ENCODE data around the gene DDHD1. TPM values are rescaled to one million over a fixed set of nuclear protein-coding genes. Genes with fewer than 3 reads are reported as not detected.

Gene DDHD1
- polyA plus RNA-seq, 1 donor (not counting 4 experiments of a cell fraction or from before 2014, with no cell fraction given), result 10.4 TPM

DNA sequence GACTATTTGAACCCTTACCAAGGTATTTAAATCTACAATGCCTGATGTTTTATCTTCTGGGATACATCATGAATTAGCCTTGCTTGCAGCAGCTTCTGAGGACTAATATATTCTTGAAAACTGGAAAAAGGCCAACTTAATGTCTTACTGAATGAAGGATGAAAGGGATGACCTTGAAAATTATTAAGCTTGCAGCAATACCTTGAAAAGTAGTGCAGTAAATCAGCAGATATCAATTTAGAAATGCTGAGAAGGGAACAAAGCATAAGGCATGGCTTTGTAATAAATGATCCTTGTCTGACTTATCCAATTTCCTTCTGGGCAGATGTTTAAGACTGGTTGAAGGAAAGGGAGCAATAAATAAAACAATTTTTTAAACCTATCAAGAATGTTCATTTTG is 165.0 kb downstream of the DDHD1 start:
- dilution Hi-C loops (cut with MboI; ENCODE audit: extremely low pct_ligation_motif_present, low sequenced_read_pairs), result no loop called here
- Histone ChIP-seq H3K9me3 (ENCODE audit: control insufficient read depth, low read depth, low read length) (no peaks in the 10 kb centered on the region), H3K79me2 (ENCODE audit: control insufficient read depth, insufficient read depth, low read length) (no peaks in the 10 kb centered on the region), H4K20me1 (ENCODE audit: control insufficient read depth, extremely low read depth, insufficient read depth, low read length) (no peaks in the 10 kb centered on the region), H3K4me2 (ENCODE audit: control insufficient read depth, extremely low read depth, insufficient read depth, low read depth, low read length) (no peak overlapping the region), H3K27ac (ENCODE audit: control insufficient read depth, insufficient read depth, low read length) (no peak overlapping the region), H3K9me1 (ENCODE audit: control insufficient read depth, extremely low read depth, insufficient read depth, low read length) (no peaks in the 10 kb centered on the region), H3K27me3 (ENCODE audit: control insufficient read depth, extremely low read depth, insufficient read depth, low read length) (peaks cover 3% of the 10 kb centered on the region), H3K9ac (ENCODE audit: control insufficient read depth, extremely low read depth, insufficient read depth, low read length) (no peak overlapping the region), H3K4me1 (ENCODE audit: control insufficient read depth, extremely low read depth, insufficient read depth, low read length) (no peaks in the 10 kb centered on the region), H3K4me3 (ENCODE audit: control insufficient read depth in 2 of 3, extremely low read depth in 1 of 3, insufficient read depth in 2 of 3, low read depth in 1 of 3, low read length in 3 of 3) (no peak overlapping the region), H3K36me3 (ENCODE audit: control insufficient read depth in 2 of 2, extremely low read depth in 1 of 2, insufficient read depth in 2 of 2, low read length in 2 of 2) (no peaks in the 10 kb centered on the region), H2AFZ (ENCODE audit: control insufficient read depth, low read length) (no peak overlapping the region)
- TF ChIP-seq, protein P1, sequence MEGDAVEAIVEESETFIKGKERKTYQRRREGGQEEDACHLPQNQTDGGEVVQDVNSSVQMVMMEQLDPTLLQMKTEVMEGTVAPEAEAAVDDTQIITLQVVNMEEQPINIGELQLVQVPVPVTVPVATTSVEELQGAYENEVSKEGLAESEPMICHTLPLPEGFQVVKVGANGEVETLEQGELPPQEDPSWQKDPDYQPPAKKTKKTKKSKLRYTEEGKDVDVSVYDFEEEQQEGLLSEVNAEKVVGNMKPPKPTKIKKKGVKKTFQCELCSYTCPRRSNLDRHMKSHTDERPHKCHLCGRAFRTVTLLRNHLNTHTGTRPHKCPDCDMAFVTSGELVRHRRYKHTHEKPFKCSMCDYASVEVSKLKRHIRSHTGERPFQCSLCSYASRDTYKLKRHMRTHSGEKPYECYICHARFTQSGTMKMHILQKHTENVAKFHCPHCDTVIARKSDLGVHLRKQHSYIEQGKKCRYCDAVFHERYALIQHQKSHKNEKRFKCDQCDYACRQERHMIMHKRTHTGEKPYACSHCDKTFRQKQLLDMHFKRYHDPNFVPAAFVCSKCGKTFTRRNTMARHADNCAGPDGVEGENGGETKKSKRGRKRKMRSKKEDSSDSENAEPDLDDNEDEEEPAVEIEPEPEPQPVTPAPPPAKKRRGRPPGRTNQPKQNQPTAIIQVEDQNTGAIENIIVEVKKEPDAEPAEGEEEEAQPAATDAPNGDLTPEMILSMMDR (optimal IDR thresholded peaks at IDR 0.05 in 1 of 3, IDR thresholded peaks at IDR 0.05 in 1 of 3, conservative IDR thresholded peaks at IDR 0.05 in 1 of 3; ENCODE audit: extremely low read depth in 1 of 3, insufficient read depth in 2 of 3, low read length in 3 of 3), result no peak
- no peak for TF ChIP-seq EZH2 (IDR thresholded peaks at IDR 0.05; ENCODE audit: low read length)
- no peak for DNase-seq (ENCODE audit: low read depth, low spot score)
- no peak for FAIRE-seq

DNA sequence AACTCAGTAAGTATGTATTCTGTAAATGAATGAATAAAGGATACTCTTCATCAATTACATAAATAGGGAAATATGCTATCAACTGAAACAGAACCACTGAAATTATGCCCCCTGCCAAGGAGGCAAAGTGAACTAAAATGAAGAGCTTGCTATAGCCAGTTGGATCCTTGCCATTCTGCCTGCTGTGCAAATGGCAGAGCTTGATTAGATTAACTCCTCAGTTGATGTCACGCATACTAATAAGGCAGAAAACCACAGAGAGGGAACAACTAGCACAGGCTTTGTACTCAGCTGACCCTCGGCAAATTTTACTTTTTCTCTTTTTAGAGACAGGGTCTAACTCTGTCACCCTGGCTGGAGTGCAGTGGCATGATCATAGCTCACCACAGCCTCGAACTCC is 165.6 kb downstream of the DDHD1 start:
- Histone ChIP-seq H2AFZ (ENCODE audit: control insufficient read depth, low read length) (no peak overlapping the region), H3K79me2 (ENCODE audit: control insufficient read depth, insufficient read depth, low read length) (no peaks in the 10 kb centered on the region), H3K9me1 (ENCODE audit: control insufficient read depth, extremely low read depth, insufficient read depth, low read length) (no peaks in the 10 kb centered on the region), H3K9ac (ENCODE audit: control insufficient read depth, extremely low read depth, insufficient read depth, low read length) (no peak overlapping the region), H3K9me3 (ENCODE audit: control insufficient read depth, low read depth, low read length) (no peaks in the 10 kb centered on the region), H3K4me1 (ENCODE audit: control insufficient read depth, extremely low read depth, insufficient read depth, low read length) (no peaks in the 10 kb centered on the region), H3K36me3 (ENCODE audit: control insufficient read depth in 2 of 2, extremely low read depth in 1 of 2, insufficient read depth in 2 of 2, low read length in 2 of 2) (no peaks in the 10 kb centered on the region), H3K27me3 (ENCODE audit: control insufficient read depth, extremely low read depth, insufficient read depth, low read length) (peaks cover 3% of the 10 kb centered on the region), H3K4me3 (ENCODE audit: control insufficient read depth in 2 of 3, extremely low read depth in 1 of 3, insufficient read depth in 2 of 3, low read depth in 1 of 3, low read length in 3 of 3) (no peak overlapping the region), H4K20me1 (ENCODE audit: control insufficient read depth, extremely low read depth, insufficient read depth, low read length) (no peaks in the 10 kb centered on the region), H3K27ac (ENCODE audit: control insufficient read depth, insufficient read depth, low read length) (no peak overlapping the region), H3K4me2 (ENCODE audit: control insufficient read depth, extremely low read depth, insufficient read depth, low read depth, low read length) (no peak overlapping the region)
- FAIRE-seq, result no peak
- TF ChIP-seq EZH2 (IDR thresholded peaks at IDR 0.05; ENCODE audit: low read length), result no peak
- TF ChIP-seq, protein P1 (optimal IDR thresholded peaks at IDR 0.05 in 1 of 3, IDR thresholded peaks at IDR 0.05 in 1 of 3, conservative IDR thresholded peaks at IDR 0.05 in 1 of 3; ENCODE audit: extremely low read depth in 1 of 3, insufficient read depth in 2 of 3, low read length in 3 of 3), result no peak
- dilution Hi-C loops (cut with MboI; ENCODE audit: extremely low pct_ligation_motif_present, low sequenced_read_pairs), result no loop called here
- no peak for DNase-seq (ENCODE audit: low read depth, low spot score)
